ENCODE results near the gene HPSE2. TPM values are rescaled to one million over a fixed set of nuclear protein-coding genes. Genes with fewer than 3 reads are reported as not detected.

Gene HPSE2
- total RNA-seq, 1 experiment from 2014 or later, result 0.05 TPM

DNA sequence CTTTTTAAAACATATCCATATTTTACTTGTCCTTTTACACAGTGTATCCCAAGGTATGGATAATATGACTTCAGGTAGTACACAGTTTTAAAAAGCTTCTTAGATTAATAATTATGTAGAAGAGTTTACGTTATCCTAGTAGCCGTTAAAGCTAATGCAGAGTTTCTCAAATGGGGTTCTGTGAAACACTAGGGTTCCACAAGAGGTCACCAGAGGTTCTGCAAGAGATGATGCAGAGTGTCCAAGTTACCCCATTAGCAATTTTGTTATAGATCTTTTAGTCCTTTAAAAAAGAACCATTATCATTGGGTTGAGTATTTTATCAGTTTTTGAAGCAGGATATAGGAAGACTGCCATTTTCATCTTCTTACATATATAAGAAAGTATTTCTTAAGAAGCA lies 490.0 kb downstream of the HPSE2 start:
- Histone ChIP-seq H3K79me2 (ENCODE audit: insufficient read depth, low read length) (no peaks in the 10 kb centered on the region), H3K9me2 (ENCODE audit: insufficient read depth) (no peaks in the 10 kb centered on the region), H3K36me3 (ENCODE audit: control insufficient read depth in 1 of 2, insufficient read depth in 2 of 2, low read length in 2 of 2) (no peaks in the 10 kb centered on the region), H4K20me1 (ENCODE audit: insufficient read depth) (no peaks in the 10 kb centered on the region), H3K27ac (ENCODE audit: low read depth, low read length) (no peak overlapping the region), H3K4me3 (replicated peaks in 1 of 2; ENCODE audit: low read depth in 1 of 2, low read length in 2 of 2) (no peak overlapping the region), H2AFZ (ENCODE audit: low read depth, low read length, poor library complexity, severe bottlenecking) (no peak overlapping the region), H3K4me2 (ENCODE audit: low read length) (no peak overlapping the region), H3K9me3 (ENCODE audit: control insufficient read depth in 1 of 2, insufficient read depth in 1 of 2, low read depth in 1 of 2, low read length in 2 of 2) (no peaks in the 10 kb centered on the region), H3K4me1 (ENCODE audit: control insufficient read depth in 1 of 2, insufficient read depth in 2 of 2, low read length in 2 of 2) (no peaks in the 10 kb centered on the region), H3K27me3 (ENCODE audit: insufficient read depth, low read length) (no peaks in the 10 kb centered on the region), H3K9ac (ENCODE audit: low read length) (no peak overlapping the region)
- ChIA-PET POLR2A (no interaction called here), RAD21 (ENCODE audit: low non-redundant PET in 1 of 2, low total read pairs in 2 of 2, uncharacterized antibody in 2 of 2, unreplicated experiment in 2 of 2) (no interaction called here), CTCF (interaction anchor here (1.0 kb wide), 1 partner anchor 278 kb away, joined by 3 read pairs; no protein-coding TSS in a partner anchor)
- DNase-seq (ENCODE audit: low read depth, low spot score), result no peak
- no TSS peak for BruUV-seq (replicated peaks)
- intact Hi-C loops (cut with micrococcal nuclease), result loop anchor here (5.0 to 10.0 kb wide), 2 partner anchors 278 to 429 kb away; no protein-coding TSS in a partner anchor
- no peak for ATAC-seq
- TF ChIP-seq RAD21 (IDR thresholded peaks at IDR 0.05; ENCODE audit: low read depth) (peak; percentile 32; the same call in 1 of the 2 replicates), SP1 (IDR thresholded peaks at IDR 0.05; ENCODE audit: low read depth) (no peak)
- TF ChIP-seq, protein P1, sequence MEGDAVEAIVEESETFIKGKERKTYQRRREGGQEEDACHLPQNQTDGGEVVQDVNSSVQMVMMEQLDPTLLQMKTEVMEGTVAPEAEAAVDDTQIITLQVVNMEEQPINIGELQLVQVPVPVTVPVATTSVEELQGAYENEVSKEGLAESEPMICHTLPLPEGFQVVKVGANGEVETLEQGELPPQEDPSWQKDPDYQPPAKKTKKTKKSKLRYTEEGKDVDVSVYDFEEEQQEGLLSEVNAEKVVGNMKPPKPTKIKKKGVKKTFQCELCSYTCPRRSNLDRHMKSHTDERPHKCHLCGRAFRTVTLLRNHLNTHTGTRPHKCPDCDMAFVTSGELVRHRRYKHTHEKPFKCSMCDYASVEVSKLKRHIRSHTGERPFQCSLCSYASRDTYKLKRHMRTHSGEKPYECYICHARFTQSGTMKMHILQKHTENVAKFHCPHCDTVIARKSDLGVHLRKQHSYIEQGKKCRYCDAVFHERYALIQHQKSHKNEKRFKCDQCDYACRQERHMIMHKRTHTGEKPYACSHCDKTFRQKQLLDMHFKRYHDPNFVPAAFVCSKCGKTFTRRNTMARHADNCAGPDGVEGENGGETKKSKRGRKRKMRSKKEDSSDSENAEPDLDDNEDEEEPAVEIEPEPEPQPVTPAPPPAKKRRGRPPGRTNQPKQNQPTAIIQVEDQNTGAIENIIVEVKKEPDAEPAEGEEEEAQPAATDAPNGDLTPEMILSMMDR (IDR thresholded peaks at IDR 0.05 in 2 of 3, conservative IDR thresholded peaks at IDR 0.05 in 1 of 3; ENCODE audit: borderline replicate concordance in 1 of 3, insufficient read depth in 1 of 3, low read depth in 2 of 3, low read length in 2 of 3), result peak in 1 of 3 experiments; percentile 31; a peak in 2 of 6 replicates
- TF ChIP-seq, protein P2, sequence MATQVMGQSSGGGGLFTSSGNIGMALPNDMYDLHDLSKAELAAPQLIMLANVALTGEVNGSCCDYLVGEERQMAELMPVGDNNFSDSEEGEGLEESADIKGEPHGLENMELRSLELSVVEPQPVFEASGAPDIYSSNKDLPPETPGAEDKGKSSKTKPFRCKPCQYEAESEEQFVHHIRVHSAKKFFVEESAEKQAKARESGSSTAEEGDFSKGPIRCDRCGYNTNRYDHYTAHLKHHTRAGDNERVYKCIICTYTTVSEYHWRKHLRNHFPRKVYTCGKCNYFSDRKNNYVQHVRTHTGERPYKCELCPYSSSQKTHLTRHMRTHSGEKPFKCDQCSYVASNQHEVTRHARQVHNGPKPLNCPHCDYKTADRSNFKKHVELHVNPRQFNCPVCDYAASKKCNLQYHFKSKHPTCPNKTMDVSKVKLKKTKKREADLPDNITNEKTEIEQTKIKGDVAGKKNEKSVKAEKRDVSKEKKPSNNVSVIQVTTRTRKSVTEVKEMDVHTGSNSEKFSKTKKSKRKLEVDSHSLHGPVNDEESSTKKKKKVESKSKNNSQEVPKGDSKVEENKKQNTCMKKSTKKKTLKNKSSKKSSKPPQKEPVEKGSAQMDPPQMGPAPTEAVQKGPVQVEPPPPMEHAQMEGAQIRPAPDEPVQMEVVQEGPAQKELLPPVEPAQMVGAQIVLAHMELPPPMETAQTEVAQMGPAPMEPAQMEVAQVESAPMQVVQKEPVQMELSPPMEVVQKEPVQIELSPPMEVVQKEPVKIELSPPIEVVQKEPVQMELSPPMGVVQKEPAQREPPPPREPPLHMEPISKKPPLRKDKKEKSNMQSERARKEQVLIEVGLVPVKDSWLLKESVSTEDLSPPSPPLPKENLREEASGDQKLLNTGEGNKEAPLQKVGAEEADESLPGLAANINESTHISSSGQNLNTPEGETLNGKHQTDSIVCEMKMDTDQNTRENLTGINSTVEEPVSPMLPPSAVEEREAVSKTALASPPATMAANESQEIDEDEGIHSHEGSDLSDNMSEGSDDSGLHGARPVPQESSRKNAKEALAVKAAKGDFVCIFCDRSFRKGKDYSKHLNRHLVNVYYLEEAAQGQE (IDR thresholded peaks at IDR 0.05; ENCODE audit: low read depth), result no peak

All from HCT116 (cell line).